ENCODE results near the gene VTI1B. TPM values are rescaled to one million over a fixed set of nuclear protein-coding genes. Genes with fewer than 3 reads are reported as not detected.

The VTI1B gene
- total and polyA plus RNA-seq, 2 experiments from 2014 or later, result 44.7 to 96.1 TPM

DNA sequence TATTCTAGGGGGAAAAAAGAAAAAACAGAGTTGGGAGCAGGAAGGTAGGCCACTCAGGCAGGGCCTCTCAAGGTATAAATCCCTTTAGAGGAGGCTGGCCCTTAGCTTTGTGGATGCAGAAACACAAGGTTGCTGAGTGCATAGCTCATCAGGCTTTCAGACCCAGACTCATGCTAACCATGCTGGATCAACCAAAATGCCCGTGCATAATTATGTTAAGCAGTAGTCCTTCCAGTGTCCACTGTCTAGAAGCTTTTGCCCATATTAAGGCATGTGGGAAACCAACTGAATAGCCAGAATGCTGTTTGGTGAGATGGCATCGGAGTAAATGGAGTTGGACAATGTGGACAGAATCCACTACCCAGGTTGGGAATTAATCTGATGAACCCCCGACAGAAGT, 35.8 kb downstream of the VTI1B start:
- H3K9me2 ChIP-seq (ENCODE audit: insufficient read depth), result no peaks in the 10 kb centered on the region
- H2AFZ ChIP-seq, result no peak overlapping the region
- no peak overlapping the region for H3K4me3 ChIP-seq
- peaks cover 3% of the 10 kb centered on the region; the same call in 1 of the 2 replicates for H3K36me3 ChIP-seq (ENCODE audit: insufficient read depth)
- H3K27ac Mint-ChIP-seq, result no peak overlapping the region
- no peak overlapping the region for H3K4me3 Mint-ChIP-seq
- no peak overlapping the region for H3K27ac ChIP-seq (ENCODE audit: low read depth)
- no peaks in the 10 kb centered on the region for H3K4me1 Mint-ChIP-seq
- H3K27me3 Mint-ChIP-seq (ENCODE audit: insufficient read depth, low read depth, poor library complexity), result peaks cover 3% of the 10 kb centered on the region
- no peaks in the 10 kb centered on the region for H3F3A ChIP-seq (replicated peaks; ENCODE audit: low read depth)
- DNase-seq (ENCODE audit: low spot score), result no peak
- no peak overlapping the region for H3K4me2 ChIP-seq
- H4K20me1 ChIP-seq (replicated peaks; ENCODE audit: insufficient read depth), result peaks cover 20% of the 10 kb centered on the region
- peaks cover 7% of the 10 kb centered on the region; the same call in 2 of the 3 replicates for H3K36me3 Mint-ChIP-seq (ENCODE audit: low read depth)
- H3K27me3 ChIP-seq (ENCODE audit: insufficient read depth), result no peaks in the 10 kb centered on the region
- no peak for ATAC-seq
- H3K79me2 ChIP-seq (replicated peaks; ENCODE audit: insufficient read depth), result no peaks in the 10 kb centered on the region
- no peak for TF ChIP-seq STAT1 (IDR thresholded peaks at IDR 0.05; ENCODE audit: unreplicated experiment)
- no peak for TF ChIP-seq JUNB (IDR thresholded peaks at IDR 0.05; ENCODE audit: unreplicated experiment)
- TF ChIP-seq ZNF462 (CRISPR knock-in tag; IDR thresholded peaks at IDR 0.05), result no peak
- TF ChIP-seq, protein P1, sequence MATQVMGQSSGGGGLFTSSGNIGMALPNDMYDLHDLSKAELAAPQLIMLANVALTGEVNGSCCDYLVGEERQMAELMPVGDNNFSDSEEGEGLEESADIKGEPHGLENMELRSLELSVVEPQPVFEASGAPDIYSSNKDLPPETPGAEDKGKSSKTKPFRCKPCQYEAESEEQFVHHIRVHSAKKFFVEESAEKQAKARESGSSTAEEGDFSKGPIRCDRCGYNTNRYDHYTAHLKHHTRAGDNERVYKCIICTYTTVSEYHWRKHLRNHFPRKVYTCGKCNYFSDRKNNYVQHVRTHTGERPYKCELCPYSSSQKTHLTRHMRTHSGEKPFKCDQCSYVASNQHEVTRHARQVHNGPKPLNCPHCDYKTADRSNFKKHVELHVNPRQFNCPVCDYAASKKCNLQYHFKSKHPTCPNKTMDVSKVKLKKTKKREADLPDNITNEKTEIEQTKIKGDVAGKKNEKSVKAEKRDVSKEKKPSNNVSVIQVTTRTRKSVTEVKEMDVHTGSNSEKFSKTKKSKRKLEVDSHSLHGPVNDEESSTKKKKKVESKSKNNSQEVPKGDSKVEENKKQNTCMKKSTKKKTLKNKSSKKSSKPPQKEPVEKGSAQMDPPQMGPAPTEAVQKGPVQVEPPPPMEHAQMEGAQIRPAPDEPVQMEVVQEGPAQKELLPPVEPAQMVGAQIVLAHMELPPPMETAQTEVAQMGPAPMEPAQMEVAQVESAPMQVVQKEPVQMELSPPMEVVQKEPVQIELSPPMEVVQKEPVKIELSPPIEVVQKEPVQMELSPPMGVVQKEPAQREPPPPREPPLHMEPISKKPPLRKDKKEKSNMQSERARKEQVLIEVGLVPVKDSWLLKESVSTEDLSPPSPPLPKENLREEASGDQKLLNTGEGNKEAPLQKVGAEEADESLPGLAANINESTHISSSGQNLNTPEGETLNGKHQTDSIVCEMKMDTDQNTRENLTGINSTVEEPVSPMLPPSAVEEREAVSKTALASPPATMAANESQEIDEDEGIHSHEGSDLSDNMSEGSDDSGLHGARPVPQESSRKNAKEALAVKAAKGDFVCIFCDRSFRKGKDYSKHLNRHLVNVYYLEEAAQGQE (IDR thresholded peaks at IDR 0.05; ENCODE audit: unreplicated experiment), result no peak
- TF ChIP-seq, protein P2, sequence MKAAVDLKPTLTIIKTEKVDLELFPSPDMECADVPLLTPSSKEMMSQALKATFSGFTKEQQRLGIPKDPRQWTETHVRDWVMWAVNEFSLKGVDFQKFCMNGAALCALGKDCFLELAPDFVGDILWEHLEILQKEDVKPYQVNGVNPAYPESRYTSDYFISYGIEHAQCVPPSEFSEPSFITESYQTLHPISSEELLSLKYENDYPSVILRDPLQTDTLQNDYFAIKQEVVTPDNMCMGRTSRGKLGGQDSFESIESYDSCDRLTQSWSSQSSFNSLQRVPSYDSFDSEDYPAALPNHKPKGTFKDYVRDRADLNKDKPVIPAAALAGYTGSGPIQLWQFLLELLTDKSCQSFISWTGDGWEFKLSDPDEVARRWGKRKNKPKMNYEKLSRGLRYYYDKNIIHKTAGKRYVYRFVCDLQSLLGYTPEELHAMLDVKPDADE (IDR thresholded peaks at IDR 0.05), result no peak
- TF ChIP-seq POLR2AphosphoS5 (IDR thresholded peaks at IDR 0.05; ENCODE audit: low read depth), result no peak
- TF ChIP-seq CTCF (conservative IDR thresholded peaks at IDR 0.05; ENCODE audit: low read depth in 2 of 2), result no peak
- TF ChIP-seq ZNF331 (CRISPR knock-in tag; IDR thresholded peaks at IDR 0.05; ENCODE audit: low read depth), result no peak
- no peak for TF ChIP-seq NANOG (IDR thresholded peaks at IDR 0.05; ENCODE audit: borderline replicate concordance)
- no peak for TF ChIP-seq EZH2phosphoT487 (IDR thresholded peaks at IDR 0.05; ENCODE audit: unreplicated experiment)
- TF ChIP-seq ZNF114 (CRISPR knock-in tag; IDR thresholded peaks at IDR 0.05), result no peak
- TF ChIP-seq EZH2 (IDR thresholded peaks at IDR 0.05; ENCODE audit: low read depth, unreplicated experiment), result no peak
- no peak for TF ChIP-seq CREB1 (CRISPR knock-in tag; IDR thresholded peaks at IDR 0.05; ENCODE audit: low read depth)
- no peaks in the 10 kb centered on the region for H3K4me1 ChIP-seq (ENCODE audit: insufficient read depth)
- H3K9me3 Mint-ChIP-seq, result no peaks in the 10 kb centered on the region
